ENCODE results near the gene PODXL2.
"Not testable (repeated sequence)": the region's sequence is repeated elsewhere in the genome, so short reads cannot be mapped to it uniquely, and the experiment has no call there.

The PODXL2 gene

DNA sequence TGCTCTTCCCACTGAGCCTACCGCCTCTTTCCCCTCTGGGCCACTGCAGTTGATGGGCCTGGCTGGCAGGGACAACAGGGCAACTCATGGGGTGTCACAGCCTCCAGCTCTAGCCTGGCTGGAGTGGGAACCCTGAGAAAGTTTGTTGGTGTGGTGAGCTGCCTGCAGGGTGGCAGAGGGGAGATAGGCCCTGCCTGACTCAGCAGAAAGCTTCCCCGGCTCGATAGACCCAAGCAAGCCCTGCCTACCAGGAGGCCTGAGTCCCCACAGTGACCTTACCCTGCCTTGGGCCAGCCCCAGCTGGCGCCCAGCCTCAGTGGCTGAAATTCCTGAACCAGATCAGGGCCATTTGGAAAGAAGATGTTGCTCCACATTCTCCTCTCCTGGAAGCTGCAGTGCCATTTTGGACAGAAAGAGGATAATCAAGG lies 73.2 kb downstream of the PODXL2 start:
- Histone ChIP-seq H3K27me3 (ENCODE audit: insufficient read depth, low read depth) (no peaks in the 10 kb centered on the region), H3K79me2 (ENCODE audit: insufficient read depth, low read depth) (no peaks in the 10 kb centered on the region), H3K4me3 (IDR thresholded peaks at IDR 0.05; ENCODE audit: insufficient read depth, low read depth, low read length) (no peak overlapping the region), H3K4me1 (ENCODE audit: low read depth, poor library complexity, severe bottlenecking) (peaks cover 12% of the 10 kb centered on the region), H3K27ac (no peak overlapping the region), H4K20me1 (ENCODE audit: insufficient read depth) (no peaks in the 10 kb centered on the region), H3K36me3 (ENCODE audit: insufficient read depth) (no peaks in the 10 kb centered on the region), H3K4me2 (no peak overlapping the region), H3K9ac (no peak overlapping the region), H2AFZ (ENCODE audit: low read depth) (no peak overlapping the region)
- TF ChIP-seq, protein P1, sequence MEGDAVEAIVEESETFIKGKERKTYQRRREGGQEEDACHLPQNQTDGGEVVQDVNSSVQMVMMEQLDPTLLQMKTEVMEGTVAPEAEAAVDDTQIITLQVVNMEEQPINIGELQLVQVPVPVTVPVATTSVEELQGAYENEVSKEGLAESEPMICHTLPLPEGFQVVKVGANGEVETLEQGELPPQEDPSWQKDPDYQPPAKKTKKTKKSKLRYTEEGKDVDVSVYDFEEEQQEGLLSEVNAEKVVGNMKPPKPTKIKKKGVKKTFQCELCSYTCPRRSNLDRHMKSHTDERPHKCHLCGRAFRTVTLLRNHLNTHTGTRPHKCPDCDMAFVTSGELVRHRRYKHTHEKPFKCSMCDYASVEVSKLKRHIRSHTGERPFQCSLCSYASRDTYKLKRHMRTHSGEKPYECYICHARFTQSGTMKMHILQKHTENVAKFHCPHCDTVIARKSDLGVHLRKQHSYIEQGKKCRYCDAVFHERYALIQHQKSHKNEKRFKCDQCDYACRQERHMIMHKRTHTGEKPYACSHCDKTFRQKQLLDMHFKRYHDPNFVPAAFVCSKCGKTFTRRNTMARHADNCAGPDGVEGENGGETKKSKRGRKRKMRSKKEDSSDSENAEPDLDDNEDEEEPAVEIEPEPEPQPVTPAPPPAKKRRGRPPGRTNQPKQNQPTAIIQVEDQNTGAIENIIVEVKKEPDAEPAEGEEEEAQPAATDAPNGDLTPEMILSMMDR (conservative IDR thresholded peaks at IDR 0.05; ENCODE audit: low read depth, low read length) = no peak

DNA sequence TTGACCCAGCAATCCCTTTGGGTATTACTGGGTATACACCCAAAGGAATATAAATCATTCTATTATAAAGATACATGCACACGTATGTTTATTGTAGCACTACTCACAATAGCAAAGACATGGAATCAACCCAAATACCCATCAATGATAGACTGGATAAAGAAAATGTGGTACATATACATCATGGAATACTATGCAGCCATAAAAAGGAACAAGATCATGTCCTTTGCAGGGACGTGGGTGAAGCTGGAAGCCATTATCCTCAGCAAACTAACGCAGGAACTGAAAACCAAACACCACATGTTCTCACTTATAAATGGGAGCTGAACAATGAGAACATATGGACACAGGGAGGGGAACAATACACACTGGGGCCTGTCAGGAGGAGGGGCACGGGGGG lies 75.9 kb downstream of the PODXL2 start:
- not testable (repeated sequence) for H3K4me1 ChIP-seq (ENCODE audit: low read depth, poor library complexity, severe bottlenecking); H3K79me2 ChIP-seq (ENCODE audit: insufficient read depth, low read depth); H4K20me1 ChIP-seq (ENCODE audit: insufficient read depth); H3K4me2 ChIP-seq; H3K27me3 ChIP-seq (ENCODE audit: insufficient read depth, low read depth); H3K27ac ChIP-seq; H3K9ac ChIP-seq; H3K4me3 ChIP-seq (IDR thresholded peaks at IDR 0.05; ENCODE audit: insufficient read depth, low read depth, low read length); H2AFZ ChIP-seq (ENCODE audit: low read depth); H3K36me3 ChIP-seq (ENCODE audit: insufficient read depth)

GRCh38 chr3:127706312-127706711 lies 77.3 kb downstream of the PODXL2 start:
- Histone ChIP-seq H4K20me1 (ENCODE audit: insufficient read depth) (no peaks in the 10 kb centered on the region), H3K27ac (no peak overlapping the region), H3K4me2 (no peak overlapping the region), H3K79me2 (ENCODE audit: insufficient read depth, low read depth) (no peaks in the 10 kb centered on the region), H3K4me1 (ENCODE audit: low read depth, poor library complexity, severe bottlenecking) (no peaks in the 10 kb centered on the region), H3K27me3 (ENCODE audit: insufficient read depth, low read depth) (no peaks in the 10 kb centered on the region), H3K4me3 (IDR thresholded peaks at IDR 0.05; ENCODE audit: insufficient read depth, low read depth, low read length) (no peak overlapping the region), H3K9ac (no peak overlapping the region), H2AFZ (ENCODE audit: low read depth) (no peak overlapping the region), H3K36me3 (ENCODE audit: insufficient read depth) (no peaks in the 10 kb centered on the region)
- TF ChIP-seq, protein P1 (conservative IDR thresholded peaks at IDR 0.05; ENCODE audit: low read depth, low read length) = no peak

GRCh38 chr3:127706785-127707351 lies 77.9 kb downstream of the PODXL2 start:
- Histone ChIP-seq H4K20me1 (ENCODE audit: insufficient read depth) (no peaks in the 10 kb centered on the region), H3K9ac (no peak overlapping the region), H3K27ac (no peak overlapping the region), H3K4me2 (no peak overlapping the region), H2AFZ (ENCODE audit: low read depth) (no peak overlapping the region), H3K4me1 (ENCODE audit: low read depth, poor library complexity, severe bottlenecking) (no peaks in the 10 kb centered on the region), H3K4me3 (IDR thresholded peaks at IDR 0.05; ENCODE audit: insufficient read depth, low read depth, low read length) (no peak overlapping the region), H3K36me3 (ENCODE audit: insufficient read depth) (no peaks in the 10 kb centered on the region), H3K27me3 (ENCODE audit: insufficient read depth, low read depth) (no peaks in the 10 kb centered on the region), H3K79me2 (ENCODE audit: insufficient read depth, low read depth) (no peaks in the 10 kb centered on the region)
- TF ChIP-seq, protein P1 (conservative IDR thresholded peaks at IDR 0.05; ENCODE audit: low read depth, low read length) = no peak

- H3K79me2 ChIP-seq (ENCODE audit: insufficient read depth, low read depth) = no peaks in the 10 kb centered on the region
- TF ChIP-seq, protein P1 (conservative IDR thresholded peaks at IDR 0.05; ENCODE audit: low read depth, low read length) = no peak
- no peak overlapping the region for H3K4me2 ChIP-seq
- H4K20me1 ChIP-seq (ENCODE audit: insufficient read depth) = no peaks in the 10 kb centered on the region
- no peaks in the 10 kb centered on the region for H3K27me3 ChIP-seq (ENCODE audit: insufficient read depth, low read depth)
- no peak overlapping the region for H3K27ac ChIP-seq
- H3K36me3 ChIP-seq (ENCODE audit: insufficient read depth) = no peaks in the 10 kb centered on the region
- H3K4me1 ChIP-seq (ENCODE audit: low read depth, poor library complexity, severe bottlenecking) = no peaks in the 10 kb centered on the region
- H3K9ac ChIP-seq = no peak overlapping the region
- no peak overlapping the region for H2AFZ ChIP-seq (ENCODE audit: low read depth)
- no peak overlapping the region for H3K4me3 ChIP-seq (IDR thresholded peaks at IDR 0.05; ENCODE audit: insufficient read depth, low read depth, low read length)
These were observed 78.9 kb downstream of the PODXL2 start for GRCh38 chr3:127707851-127708411.
